MV-4-11 (cell line): ENCODE results near the gene TMEM17.
"Not testable (repeated sequence)": the region's sequence is repeated elsewhere in the genome, so short reads cannot be mapped to it uniquely, and the experiment has no call there.

Source experiments
- DNase-seq: peaks from one replicate; lab custom pipeline; 2025; lab: John Stamatoyannopoulos, UW

TMEM17 gene, protein sequence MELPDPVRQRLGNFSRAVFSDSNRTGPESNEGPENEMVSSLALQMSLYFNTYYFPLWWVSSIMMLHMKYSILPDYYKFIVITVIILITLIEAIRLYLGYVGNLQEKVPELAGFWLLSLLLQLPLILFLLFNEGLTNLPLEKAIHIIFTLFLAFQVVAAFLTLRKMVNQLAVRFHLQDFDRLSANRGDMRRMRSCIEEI

GRCh38 chr2:62505750-62506420 is at the start of gene TMEM17:
Gene TMEM17, minus strand, starts transcription at chr2:62506195. Its CDS starts 66 bp downstream, at chr2:62506129.
- peak; percentile 67 for DNase-seq

DNA sequence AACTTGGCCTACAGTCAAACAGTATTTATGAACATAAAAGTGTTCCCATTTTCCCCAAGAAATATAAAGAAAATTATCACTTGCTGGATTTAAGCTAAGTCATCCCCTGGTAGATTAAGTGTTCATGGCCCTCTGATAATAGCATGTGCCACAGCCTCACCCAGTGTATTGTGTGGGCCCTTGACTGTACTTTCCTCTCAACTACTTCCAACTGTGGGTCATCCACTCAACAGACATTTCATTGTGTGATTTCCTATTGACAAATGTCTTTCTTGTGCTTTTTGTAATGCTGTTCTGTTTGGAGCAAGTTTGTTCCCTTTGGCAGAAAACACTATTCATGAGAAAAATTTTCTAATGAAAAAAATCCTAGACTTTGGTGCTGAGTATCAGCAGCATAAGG is 48.4 kb upstream of the TMEM17 start:
- DNase-seq = no peak

GRCh38 chr2:62550461-62550860 is 44.5 kb upstream of the TMEM17 start:
- no peak for DNase-seq

DNA sequence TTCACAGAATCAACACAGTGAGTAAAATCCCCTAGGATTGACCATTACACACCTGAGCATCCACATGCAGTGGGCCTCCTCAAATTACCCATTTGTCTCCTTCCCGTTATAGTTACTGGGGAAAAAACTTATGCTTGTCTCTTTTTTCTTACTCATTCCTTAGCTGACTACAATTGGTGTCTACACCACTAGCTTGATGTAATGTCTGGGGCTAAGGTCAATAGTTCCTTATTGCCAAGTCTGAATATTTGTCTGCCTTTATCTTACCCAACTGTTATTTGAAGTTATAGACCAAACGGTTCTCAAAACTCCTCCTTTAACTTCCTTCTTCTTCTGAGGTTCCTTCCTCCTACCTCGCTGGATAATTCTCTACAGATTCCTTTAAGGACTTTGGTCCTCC is 41.9 kb upstream of the TMEM17 start:
- DNase-seq = peak; percentile 12

DNA sequence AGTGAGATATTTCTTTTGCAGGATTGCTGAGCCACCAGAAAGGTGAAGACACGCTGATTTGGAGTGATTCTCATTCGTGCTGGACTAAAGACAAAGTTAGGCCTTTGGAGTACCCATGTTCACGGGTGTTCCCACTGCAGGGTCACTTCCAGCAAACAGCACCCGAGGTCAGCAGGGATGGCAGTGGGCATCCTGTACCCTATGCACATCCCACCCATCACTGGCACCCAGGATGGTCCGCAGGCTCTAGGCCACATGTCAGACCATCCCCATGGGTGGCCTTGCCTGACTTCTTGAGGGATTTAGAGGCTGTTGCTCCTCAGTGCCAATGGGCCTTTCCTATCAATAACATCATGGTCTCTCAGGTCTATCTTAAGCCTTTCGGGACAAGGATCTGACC is 39.3 kb upstream of the TMEM17 start:
- DNase-seq = no peak

DNA sequence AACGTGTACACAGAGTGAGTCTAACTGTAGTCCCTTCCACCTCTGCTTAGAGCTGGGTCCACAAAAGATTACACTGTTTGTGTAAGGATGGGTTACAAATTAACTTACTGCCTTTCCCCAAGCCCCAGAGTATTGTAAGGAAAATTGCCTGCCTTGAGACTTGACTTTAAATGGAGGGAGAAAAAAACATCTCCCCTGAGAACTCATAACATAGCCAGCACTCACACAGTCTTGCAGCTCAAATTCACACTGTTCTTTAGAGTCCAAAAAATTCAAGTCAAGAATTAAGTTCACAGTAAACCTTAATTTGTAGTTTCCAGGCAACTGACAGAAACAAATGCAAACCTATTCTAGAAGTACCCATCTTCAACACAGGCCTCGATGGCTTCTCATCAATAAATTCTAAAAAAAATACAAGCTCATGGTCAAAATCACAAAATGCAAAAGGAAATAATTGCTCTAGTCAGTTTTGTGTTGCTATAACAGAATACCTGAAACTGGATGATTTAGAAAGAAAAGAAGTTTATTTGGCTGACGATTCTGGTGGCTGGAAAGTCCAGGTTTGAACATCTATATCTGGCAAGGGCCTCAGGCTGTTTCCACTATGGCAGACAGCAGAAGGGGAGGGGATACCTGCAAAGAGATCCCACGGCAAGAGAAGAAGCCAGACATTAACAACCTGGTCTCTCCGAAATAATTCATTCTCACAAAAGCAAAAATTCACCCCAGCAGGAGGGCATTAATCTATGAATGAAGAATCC is 34.6 kb upstream of the TMEM17 start:
- DNase-seq = no peak

DNA sequence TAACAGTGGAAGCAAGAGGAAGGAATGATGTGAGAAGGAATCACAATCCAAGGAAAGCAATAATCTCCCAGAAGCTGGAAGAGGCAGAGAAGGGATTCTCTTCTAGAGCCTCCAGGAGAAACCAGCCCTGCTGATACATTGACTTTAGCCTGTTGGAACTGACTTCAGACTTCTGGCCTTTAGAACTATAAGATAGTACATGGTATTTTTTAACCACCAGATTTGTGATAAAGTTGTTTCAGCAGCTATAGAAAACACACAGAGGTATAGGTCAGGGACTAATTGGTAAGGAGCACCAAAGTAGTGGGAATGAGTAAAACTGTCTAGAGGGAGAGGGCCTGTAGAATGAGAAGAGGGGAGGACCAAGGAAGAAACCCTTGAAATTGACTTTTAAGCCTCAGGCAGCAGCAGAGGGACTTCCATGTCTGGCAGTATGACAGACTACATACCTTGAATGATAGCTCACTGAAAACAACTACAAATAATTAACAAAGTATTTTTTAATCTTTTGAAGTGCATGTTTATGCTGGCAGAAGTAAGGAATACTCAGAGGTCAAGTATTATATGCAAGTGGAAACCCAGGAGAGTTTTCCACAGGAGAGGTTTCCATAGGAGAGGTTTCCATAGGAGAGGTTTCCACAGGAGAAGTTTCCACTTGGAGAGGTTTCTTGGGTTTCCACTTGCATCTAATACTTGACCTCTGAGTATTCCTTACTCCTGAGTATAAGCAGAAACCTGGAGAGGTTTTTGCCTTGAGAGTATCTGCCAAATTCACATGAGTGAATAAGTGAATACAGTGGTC is 33.8 kb upstream of the TMEM17 start:
- no peak for DNase-seq

DNA sequence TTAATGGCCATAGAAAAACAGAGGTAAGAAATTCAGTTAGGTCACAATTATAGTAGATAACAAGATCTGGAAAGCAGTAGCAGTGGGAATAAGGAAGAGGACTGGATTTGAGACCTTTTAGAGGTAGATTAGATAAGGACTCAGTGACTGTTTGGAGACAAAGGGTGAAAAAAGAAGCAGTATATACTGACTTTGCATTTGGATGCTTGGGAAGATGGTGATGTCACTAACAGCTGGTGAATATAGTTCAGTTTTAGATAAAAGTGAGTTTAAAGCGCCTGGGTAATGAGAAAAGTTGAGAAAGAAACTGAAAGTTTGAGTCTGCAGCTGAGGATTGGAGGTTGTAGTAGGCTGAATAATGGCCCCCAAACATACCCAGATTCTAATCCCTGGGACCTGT is 32.8 kb upstream of the TMEM17 start:
- DNase-seq = no peak

GRCh38 chr2:62537814-62538213 is 31.8 kb upstream of the TMEM17 start:
- no peak for DNase-seq

GRCh38 chr2:62536873-62537547 is 31.0 kb upstream of the TMEM17 start:
- no peak for DNase-seq

DNA sequence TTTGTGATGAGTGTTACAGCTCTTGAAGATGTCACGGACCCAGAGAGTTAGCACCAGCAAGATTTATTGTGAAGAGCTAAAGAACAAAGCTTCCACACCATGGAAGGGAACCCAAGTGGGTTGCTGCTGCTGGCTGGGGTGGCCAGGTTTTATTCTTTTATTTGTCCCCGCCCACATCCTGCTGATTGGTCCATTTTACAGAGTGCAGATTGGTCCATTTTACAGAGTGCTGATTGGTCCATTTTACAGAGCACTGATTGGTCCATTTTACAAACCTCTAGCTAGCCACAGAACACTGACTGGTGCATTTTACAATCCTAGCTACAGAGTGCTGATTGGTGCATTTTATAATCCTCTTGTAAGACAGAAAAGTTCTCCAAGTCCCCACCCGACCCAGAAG is 29.5 kb upstream of the TMEM17 start:
- DNase-seq = not testable (repeated sequence)

GRCh38 chr2:62531594-62531993 is 25.6 kb upstream of the TMEM17 start:
- no peak for DNase-seq

GRCh38 chr2:62529758-62530157 is 23.8 kb upstream of the TMEM17 start:
- DNase-seq = no peak

- no peak for DNase-seq
Measured at GRCh38 chr2:62527478-62528210, 21.6 kb upstream of the TMEM17 start.

- DNase-seq = no peak
Measured at GRCh38 chr2:62526531-62527381, 20.8 kb upstream of the TMEM17 start.

DNA sequence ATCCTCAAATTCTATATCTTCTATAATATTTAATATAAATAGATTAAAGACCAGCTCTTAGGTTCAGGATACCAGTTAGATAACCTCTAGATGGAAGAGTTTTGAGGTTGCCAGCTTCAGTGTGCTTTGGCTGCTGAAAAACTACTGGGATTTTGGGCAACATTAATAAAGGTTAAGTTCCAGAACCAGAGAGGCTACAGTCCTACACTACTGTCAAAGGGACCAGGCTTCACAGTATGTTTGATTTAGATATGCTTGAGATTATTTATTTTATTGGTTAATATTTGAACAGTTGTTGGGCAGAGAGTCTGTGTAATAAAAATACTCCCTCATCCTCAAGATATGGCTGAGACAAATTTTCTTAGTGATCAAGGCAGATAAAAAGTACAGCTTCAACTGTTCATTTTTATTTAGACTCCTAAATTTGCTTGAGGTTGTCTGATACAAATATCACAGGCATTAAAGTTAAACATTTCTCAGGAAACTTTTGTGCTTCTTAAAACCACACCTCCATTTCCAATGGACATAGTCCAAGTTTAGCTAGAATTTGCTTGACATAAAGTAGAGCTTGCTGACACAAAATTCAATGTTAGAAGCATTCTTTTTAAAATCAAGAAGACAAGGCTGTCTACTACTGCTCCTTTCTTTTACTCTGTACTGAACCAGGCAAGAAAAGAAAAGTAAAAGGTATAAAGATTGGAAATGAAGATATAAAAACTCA is 19.7 kb upstream of the TMEM17 start:
- DNase-seq = no peak

DNA sequence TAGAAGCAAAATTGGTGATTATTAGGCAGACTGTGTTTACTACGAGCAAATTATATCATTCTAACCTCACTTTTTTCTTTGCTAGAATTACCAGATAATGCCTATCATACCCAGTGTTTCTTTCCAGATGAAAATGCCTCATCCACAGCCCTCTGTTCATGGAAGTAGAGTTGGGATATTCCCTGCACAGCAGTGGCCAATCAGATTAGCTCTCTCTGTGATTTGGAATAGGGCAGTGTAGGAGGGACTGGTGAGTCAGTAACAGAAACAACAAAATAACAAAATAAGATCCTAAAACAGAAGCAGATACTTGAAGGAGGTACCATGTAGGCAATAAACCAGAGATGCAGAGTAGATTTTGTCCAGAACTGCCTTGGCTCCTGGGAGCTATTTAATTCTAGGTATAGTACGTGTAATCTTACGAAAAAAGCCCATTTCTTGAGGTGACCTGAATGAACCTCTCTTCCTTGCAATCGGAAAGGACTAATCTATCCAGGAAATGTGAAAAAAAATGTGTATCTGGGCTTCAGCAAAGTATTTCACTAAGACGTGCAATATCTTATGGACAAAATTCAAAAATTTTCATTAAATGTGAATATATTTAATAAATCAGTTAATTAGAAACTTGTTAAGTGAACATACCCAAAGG is 18.4 kb upstream of the TMEM17 start:
- DNase-seq = no peak

DNA sequence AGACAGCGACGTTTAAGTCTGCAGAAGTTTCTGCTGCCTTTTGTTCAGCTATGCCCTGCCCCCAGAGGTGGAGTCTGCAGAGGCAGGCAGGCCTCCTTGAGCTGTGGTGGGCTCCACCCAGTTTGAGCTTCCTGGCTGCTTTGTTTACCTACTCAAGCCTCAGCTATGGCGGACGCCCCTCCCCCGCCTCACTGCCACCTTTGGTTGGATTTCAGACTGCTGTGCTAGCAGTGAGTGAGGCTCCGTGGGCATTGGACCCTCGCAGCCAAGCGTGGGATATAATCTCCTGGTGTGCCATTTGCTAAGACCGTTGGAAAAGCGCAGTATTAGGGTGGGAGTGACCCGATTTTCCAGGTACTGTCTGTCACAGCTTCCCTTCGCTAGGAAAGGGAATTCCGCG is 15.1 kb upstream of the TMEM17 start:
- not testable (repeated sequence) for DNase-seq

DNA sequence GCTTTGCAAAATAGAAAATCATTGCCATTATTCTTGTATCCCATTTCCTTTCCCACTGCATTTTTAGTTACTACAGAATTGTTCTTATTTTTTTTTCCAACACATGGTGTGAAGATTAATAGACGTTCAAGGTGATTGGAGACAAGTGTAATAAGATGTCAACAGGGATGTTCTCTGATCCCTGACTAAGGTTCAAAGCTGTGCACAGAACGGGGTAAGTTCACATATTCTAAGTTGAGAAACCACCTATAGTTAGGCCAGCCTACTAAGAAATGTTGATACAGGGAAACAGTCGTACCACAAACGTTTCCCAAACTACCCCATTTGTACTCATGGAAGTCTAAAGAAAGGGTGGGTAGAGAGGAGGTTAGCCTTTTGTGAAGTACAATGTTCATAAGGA is 6.4 kb upstream of the TMEM17 start:
- DNase-seq = no peak
